H7 (cell line): ENCODE results near the gene TMEM181. TPM values are rescaled to one million over a fixed set of nuclear protein-coding genes. Genes with fewer than 3 reads are reported as not detected.
A peak's percentile ranks its signal among the peaks of the same experiment; 100 is the strongest.
"Not testable (repeated sequence)": the region's sequence is repeated elsewhere in the genome, so short reads cannot be mapped to it uniquely, and the experiment has no call there.

Source experiments
- DNase-seq: peaks from one replicate; pipeline ENCODE4 v3.0.0; 2012
- H3K27me3 ChIP-seq: 2 replicates; pipeline ENCODE4 v1.6.0; 2011; ENCODE audit warnings: mild to moderate bottlenecking, low read length; ENCODE audit not compliant: control insufficient read depth, insufficient read depth
- H3K36me3 ChIP-seq: replicated peaks from 2 replicates; pipeline ENCODE4 v1.5.1; 2011; ENCODE audit warnings: low read length; ENCODE audit not compliant: control insufficient read depth, insufficient read depth
- H3K4me3 ChIP-seq: 2 replicates; pipeline ENCODE4 v1.5.1; 2011; ENCODE audit warnings: low read depth, mild to moderate bottlenecking, control low read depth, low read length, moderate library complexity; ENCODE audit not compliant: insufficient read depth
- total RNA-seq: library from RNA; depleted of rRNA; stranded (reverse); fragments of >200 nt; shearing (Covaris generic); gene quantifications from 2 replicates; pipeline ENCODE4 v1.2.3, GENCODE V29; 2014; rRNA removed

Gene TMEM181
- 14.5 and 19.3 TPM in 2 replicates for total RNA-seq

- DNase-seq: peak; percentile 92
- no peaks in the 10 kb centered on the region for H3K27me3 ChIP-seq
- H3K36me3 ChIP-seq: no peaks in the 10 kb centered on the region
- peak within 1 kb of the TSS; percentile 74 for H3K4me3 ChIP-seq
Observed at GRCh38 chr6:158559895-158560835, at the start of gene TMEM181. Gene TMEM181 (plus strand): TSS chr6:158560091. CDS start chr6:158560225, 134 bp downstream.

- no peak for DNase-seq
- no peaks in the 10 kb centered on the region for H3K27me3 ChIP-seq
- H3K4me3 ChIP-seq: no peak overlapping the region
- no peaks in the 10 kb centered on the region for H3K36me3 ChIP-seq
Observed at GRCh38 chr6:158512809-158513208, 47.1 kb upstream of the TMEM181 start.

GRCh38 chr6:158514176-158514575 is 45.7 kb upstream of the TMEM181 start:
- H3K27me3 ChIP-seq: no peaks in the 10 kb centered on the region
- no peaks in the 10 kb centered on the region for H3K36me3 ChIP-seq
- no peak overlapping the region for H3K4me3 ChIP-seq
- no peak for DNase-seq

- Histone ChIP-seq H3K4me3 (no peak overlapping the region), H3K27me3 (no peaks in the 10 kb centered on the region), H3K36me3 (no peaks in the 10 kb centered on the region)
- DNase-seq: no peak
Observed at GRCh38 chr6:158514991-158515390, 44.9 kb upstream of the TMEM181 start.

GRCh38 chr6:158516098-158516497 is 43.8 kb upstream of the TMEM181 start:
- Histone ChIP-seq H3K27me3 (no peaks in the 10 kb centered on the region), H3K4me3 (no peak overlapping the region), H3K36me3 (no peaks in the 10 kb centered on the region)
- DNase-seq: no peak

- Histone ChIP-seq H3K27me3 (no peaks in the 10 kb centered on the region), H3K4me3 (no peak overlapping the region), H3K36me3 (no peaks in the 10 kb centered on the region)
- DNase-seq: no peak
Observed at GRCh38 chr6:158517038-158517437, 42.9 kb upstream of the TMEM181 start.

GRCh38 chr6:158517581-158517980 is 42.3 kb upstream of the TMEM181 start:
- Histone ChIP-seq H3K27me3 (no peaks in the 10 kb centered on the region), H3K4me3 (no peak overlapping the region), H3K36me3 (no peaks in the 10 kb centered on the region)
- DNase-seq: no peak

- DNase-seq: peak; percentile 91
- H3K27me3 ChIP-seq: no peaks in the 10 kb centered on the region
- peak overlapping the region; percentile 27 for H3K4me3 ChIP-seq
- no peaks in the 10 kb centered on the region for H3K36me3 ChIP-seq
Observed at GRCh38 chr6:158518191-158519127, 41.4 kb upstream of the TMEM181 start.

GRCh38 chr6:158519300-158519699 is 40.6 kb upstream of the TMEM181 start:
- H3K27me3 ChIP-seq: no peaks in the 10 kb centered on the region
- no peak overlapping the region for H3K4me3 ChIP-seq
- no peak for DNase-seq
- H3K36me3 ChIP-seq: no peaks in the 10 kb centered on the region

GRCh38 chr6:158519761-158520160 is 40.1 kb upstream of the TMEM181 start:
- Histone ChIP-seq H3K27me3 (no peaks in the 10 kb centered on the region), H3K36me3 (no peaks in the 10 kb centered on the region), H3K4me3 (no peak overlapping the region)
- DNase-seq: no peak

- H3K4me3 ChIP-seq, DNase-seq, H3K36me3 ChIP-seq: not testable (repeated sequence)
Observed at GRCh38 chr6:158520975-158521374, 38.9 kb upstream of the TMEM181 start.

GRCh38 chr6:158521759-158522158 is 38.1 kb upstream of the TMEM181 start:
- no peak overlapping the region for H3K4me3 ChIP-seq
- H3K36me3 ChIP-seq: no peaks in the 10 kb centered on the region
- no peaks in the 10 kb centered on the region for H3K27me3 ChIP-seq
- DNase-seq: no peak

More at GRCh38 chr6:158520975-158521374, 38.9 kb upstream of the TMEM181 start:
- H3K27me3 ChIP-seq: not testable (repeated sequence)

GRCh38 chr6:158522616-158523015 is 37.3 kb upstream of the TMEM181 start:
- H3K36me3 ChIP-seq: no peaks in the 10 kb centered on the region
- no peaks in the 10 kb centered on the region for H3K27me3 ChIP-seq
- no peak for DNase-seq

GRCh38 chr6:158524311-158524710 is 35.6 kb upstream of the TMEM181 start:
- no peak for DNase-seq
- Histone ChIP-seq H3K27me3 (no peaks in the 10 kb centered on the region), H3K36me3 (no peaks in the 10 kb centered on the region)

More at GRCh38 chr6:158522616-158523015, 37.3 kb upstream of the TMEM181 start:
- no peak overlapping the region for H3K4me3 ChIP-seq

More at GRCh38 chr6:158524311-158524710, 35.6 kb upstream of the TMEM181 start:
- H3K4me3 ChIP-seq: no peak overlapping the region
